ENCODE data around the gene H2BK1.
A peak's percentile ranks its signal among the peaks of the same experiment; 100 is the strongest.

DNA sequence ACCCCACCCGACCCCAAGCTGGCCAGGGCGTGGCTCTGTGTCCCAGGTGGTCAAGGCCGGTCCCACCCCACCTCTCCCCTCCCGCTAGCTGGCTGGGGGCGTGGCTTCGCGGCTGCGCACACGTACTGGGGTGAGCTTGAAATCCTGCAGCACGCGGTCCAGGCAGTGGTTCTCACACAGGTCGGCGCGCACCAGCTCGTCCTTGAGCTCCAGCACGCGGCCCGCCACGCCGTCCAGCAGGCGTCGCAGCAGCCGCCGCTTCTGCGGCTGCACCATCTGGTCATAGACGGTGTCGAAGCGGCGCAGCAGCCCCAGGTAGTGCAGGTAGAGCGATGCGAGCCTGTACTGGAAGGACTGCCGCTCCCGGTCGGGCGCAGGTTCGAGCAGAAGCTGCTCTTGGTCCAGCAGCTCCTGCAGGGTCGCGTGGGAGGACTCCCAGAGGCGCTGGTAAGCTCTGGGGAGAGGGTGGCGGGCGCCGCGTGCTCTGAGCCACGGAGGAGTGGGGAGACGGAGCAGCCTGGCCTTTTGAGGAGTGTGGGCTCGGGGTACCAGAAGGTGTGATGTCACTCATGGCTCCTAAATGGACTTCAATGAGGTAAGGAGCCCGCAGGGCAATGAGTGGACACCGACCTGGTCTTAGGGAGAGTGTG is 5.8 kb downstream of the H2BK1 start:
- TF ChIP-seq, protein P1, sequence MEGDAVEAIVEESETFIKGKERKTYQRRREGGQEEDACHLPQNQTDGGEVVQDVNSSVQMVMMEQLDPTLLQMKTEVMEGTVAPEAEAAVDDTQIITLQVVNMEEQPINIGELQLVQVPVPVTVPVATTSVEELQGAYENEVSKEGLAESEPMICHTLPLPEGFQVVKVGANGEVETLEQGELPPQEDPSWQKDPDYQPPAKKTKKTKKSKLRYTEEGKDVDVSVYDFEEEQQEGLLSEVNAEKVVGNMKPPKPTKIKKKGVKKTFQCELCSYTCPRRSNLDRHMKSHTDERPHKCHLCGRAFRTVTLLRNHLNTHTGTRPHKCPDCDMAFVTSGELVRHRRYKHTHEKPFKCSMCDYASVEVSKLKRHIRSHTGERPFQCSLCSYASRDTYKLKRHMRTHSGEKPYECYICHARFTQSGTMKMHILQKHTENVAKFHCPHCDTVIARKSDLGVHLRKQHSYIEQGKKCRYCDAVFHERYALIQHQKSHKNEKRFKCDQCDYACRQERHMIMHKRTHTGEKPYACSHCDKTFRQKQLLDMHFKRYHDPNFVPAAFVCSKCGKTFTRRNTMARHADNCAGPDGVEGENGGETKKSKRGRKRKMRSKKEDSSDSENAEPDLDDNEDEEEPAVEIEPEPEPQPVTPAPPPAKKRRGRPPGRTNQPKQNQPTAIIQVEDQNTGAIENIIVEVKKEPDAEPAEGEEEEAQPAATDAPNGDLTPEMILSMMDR (IDR thresholded peaks at IDR 0.05), result peak; percentile 87
- no peak for TF ChIP-seq ZFX (IDR thresholded peaks at IDR 0.05; ENCODE audit: borderline replicate concordance)

Measured in 22Rv1 (cell line).